Nephron (organoid): ENCODE results near the gene KCNK7.

Source experiments
- H3K27ac Mint-ChIP-seq, 3 experiments: 2 replicates each; pipeline ENCODE4 v1.8.0; 2020; ENCODE audit warnings: mixed read lengths in 3 of 3, mild to moderate bottlenecking in 2 of 3, moderate library complexity in 1 of 3
- H3K27me3 Mint-ChIP-seq: 2 replicates; pipeline ENCODE4 v1.8.0; 2021; ENCODE audit warnings: low read depth, mild to moderate bottlenecking, moderate library complexity, mixed read lengths
- H3K36me3 Mint-ChIP-seq: 2 replicates; pipeline ENCODE4 v1.8.0; 2020; ENCODE audit warnings: low read depth, mixed read lengths
- H3K4me1 Mint-ChIP-seq: 2 replicates; pipeline ENCODE4 v1.8.0; 2020; ENCODE audit warnings: mixed read lengths
- H3K4me3 Mint-ChIP-seq, 3 experiments: 2 replicates each; pipeline ENCODE4 v1.8.0; 2020; ENCODE audit warnings: mild to moderate bottlenecking in 3 of 3, mixed read lengths in 3 of 3, moderate library complexity in 2 of 3
- H3K9me3 Mint-ChIP-seq: 2 replicates; pipeline ENCODE4 v1.8.0; 2020; ENCODE audit warnings: mixed read lengths
- CTCF ChIP-seq, 3 experiments: fragments of 200-600 bp; sonication (generic); IDR thresholded peaks; one replicate each; pipeline ENCODE4 v1.5.0; 2021; ENCODE audit warnings: antibody characterized with exemption in 3 of 3; ENCODE audit not compliant: unreplicated experiment in 3 of 3

KCNK7 gene

GRCh38 chr11:65559535-65559934 is 36.1 kb downstream of the KCNK7 start:
- Mint-ChIP-seq H3K4me3 (peak overlapping the region; percentile 76 to 85 (median 81)), H3K27me3 (peaks cover 3% of the 10 kb centered on the region), H3K4me1 (peaks cover 66% of the 10 kb centered on the region), H3K9me3 (no peaks in the 10 kb centered on the region), H3K27ac (peak overlapping the region; percentile 92 to 96 (median 96)), H3K36me3 (no peaks in the 10 kb centered on the region)
- TF ChIP-seq CTCF (IDR thresholded peaks at IDR 0.05; ENCODE audit: unreplicated experiment in 3 of 3) = no peak

GRCh38 chr11:65558930-65559509 is 36.6 kb downstream of the KCNK7 start:
- TF ChIP-seq CTCF (IDR thresholded peaks at IDR 0.05; ENCODE audit: unreplicated experiment in 3 of 3) = no peak
- Mint-ChIP-seq H3K4me1 (peaks cover 70% of the 10 kb centered on the region), H3K27ac (peak overlapping the region; percentile 92 to 96 (median 96)), H3K4me3 (peak overlapping the region; percentile 76 to 85 (median 81)), H3K36me3 (no peaks in the 10 kb centered on the region), H3K27me3 (peaks cover 3% of the 10 kb centered on the region), H3K9me3 (no peaks in the 10 kb centered on the region)

GRCh38 chr11:65558002-65558929 is 37.3 kb downstream of the KCNK7 start, which contains the start of gene LTBP3:
Gene LTBP3 (minus strand): TSS chr11:65558359. CDS start chr11:65557959, 400 bp downstream.
- peaks cover 3% of the 10 kb centered on the region for H3K27me3 Mint-ChIP-seq
- TF ChIP-seq CTCF (IDR thresholded peaks at IDR 0.05; ENCODE audit: unreplicated experiment in 3 of 3) = no peak
- no peaks in the 10 kb centered on the region for H3K9me3 Mint-ChIP-seq
- peaks cover 70% of the 10 kb centered on the region for H3K4me1 Mint-ChIP-seq
- H3K27ac Mint-ChIP-seq = peak within 1 kb of the TSS; percentile 92 to 99 (median 99)
- H3K36me3 Mint-ChIP-seq = no peaks in the 10 kb centered on the region
- peak within 1 kb of the TSS; percentile 90 to 96 (median 96) for H3K4me3 Mint-ChIP-seq

- Mint-ChIP-seq H3K36me3 (peaks cover 2% of the 10 kb centered on the region), H3K4me3 (peak overlapping the region; percentile 90 to 96 (median 96)), H3K27me3 (peaks cover 2% of the 10 kb centered on the region), H3K4me1 (peaks cover 73% of the 10 kb centered on the region), H3K9me3 (no peaks in the 10 kb centered on the region), H3K27ac (peak overlapping the region; percentile 92 to 99 (median 99))
- TF ChIP-seq CTCF (IDR thresholded peaks at IDR 0.05; ENCODE audit: unreplicated experiment in 3 of 3) = no peak
Observed at GRCh38 chr11:65557280-65558001, 38.2 kb downstream of the KCNK7 start.

- H3K4me1 Mint-ChIP-seq = peaks cover 71% of the 10 kb centered on the region
- peak overlapping the region; percentile 90 to 96 (median 96) for H3K4me3 Mint-ChIP-seq
- H3K9me3 Mint-ChIP-seq = no peaks in the 10 kb centered on the region
- peaks cover 10% of the 10 kb centered on the region for H3K27me3 Mint-ChIP-seq
- TF ChIP-seq CTCF (IDR thresholded peaks at IDR 0.05; ENCODE audit: unreplicated experiment in 3 of 3) = no peak
- H3K27ac Mint-ChIP-seq = peak overlapping the region; percentile 92 to 99 (median 99)
- H3K36me3 Mint-ChIP-seq = peaks cover 8% of the 10 kb centered on the region
Observed at GRCh38 chr11:65556470-65557279, 38.9 kb downstream of the KCNK7 start.
